GM18507 (cell line): ENCODE measurements around the gene DNAJC12.
"Not testable (repeated sequence)": the region's sequence is repeated elsewhere in the genome, so short reads cannot be mapped to it uniquely, and the experiment has no call there.

Experiments used
- DNase-seq: peaks from one replicate; pipeline ENCODE4 v3.0.0; 2011; ENCODE audit warnings: low read depth; ENCODE audit not compliant: insufficient read length; ENCODE audit errors: extremely low spot score
- FAIRE-seq: peaks from 2 replicates; lab custom pipeline; 2011; peaks lifted over from hg19 to GRCh38; lab: Jason Lieb, UNC

DNAJC12 gene

GRCh38 chr10:67775279-67775678 is 62.7 kb downstream of the DNAJC12 start:
- no peak for DNase-seq
- no peak for FAIRE-seq

DNA sequence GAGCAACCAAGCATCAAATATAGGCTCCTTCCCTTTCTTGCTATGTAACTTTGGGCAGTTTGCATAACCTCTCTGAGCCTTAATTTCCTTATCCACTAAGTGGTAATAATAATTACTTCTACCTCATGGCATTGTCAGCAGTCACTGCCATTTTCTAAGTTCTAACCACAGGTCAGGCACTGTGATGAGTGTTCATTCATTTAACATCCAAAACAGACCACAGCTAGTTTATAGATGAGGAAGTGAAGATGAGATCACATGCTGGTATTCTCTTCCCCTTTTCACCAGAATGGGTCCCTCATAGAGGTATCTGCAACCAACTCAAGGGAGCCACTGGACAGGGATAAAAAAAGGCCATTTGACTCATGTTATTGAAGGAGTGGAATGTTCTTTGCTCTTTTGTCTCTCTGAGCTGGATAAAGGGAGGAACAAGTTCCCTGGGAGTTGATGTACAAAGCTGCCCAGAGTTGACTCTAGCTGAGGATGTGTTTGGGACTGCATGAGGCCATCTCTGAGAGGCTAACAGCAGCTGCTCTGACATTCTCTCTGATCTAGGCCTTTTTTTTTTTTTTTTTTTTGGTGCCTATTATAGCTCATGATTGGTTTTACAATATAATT is 65.0 kb downstream of the DNAJC12 start:
- DNase-seq: peak; percentile 58
- FAIRE-seq: peak; percentile 98

DNA sequence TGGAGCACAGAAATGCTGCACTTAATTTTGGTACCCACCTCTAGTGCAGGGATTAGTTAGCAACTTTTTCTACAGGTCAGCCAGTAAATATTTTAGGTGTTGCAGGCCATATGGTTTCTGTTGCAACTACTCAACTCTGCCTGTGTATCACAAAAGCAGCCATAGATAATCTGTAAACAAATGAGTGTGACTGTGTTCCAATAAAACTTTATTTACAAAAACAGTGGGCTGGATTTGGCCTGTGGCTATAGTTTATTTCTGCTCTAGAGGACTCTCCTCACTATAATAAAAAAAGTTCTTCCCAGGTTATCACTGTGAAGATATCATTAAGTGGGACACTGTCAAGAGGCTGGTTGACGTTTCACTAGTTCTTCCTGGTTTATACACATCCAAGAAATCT is 65.8 kb downstream of the DNAJC12 start:
- DNase-seq (no peak), FAIRE-seq (peak; percentile 33)

- no peak for FAIRE-seq
- DNase-seq: no peak
These were observed 66.8 kb downstream of the DNAJC12 start for GRCh38 chr10:67771200-67771599.

DNA sequence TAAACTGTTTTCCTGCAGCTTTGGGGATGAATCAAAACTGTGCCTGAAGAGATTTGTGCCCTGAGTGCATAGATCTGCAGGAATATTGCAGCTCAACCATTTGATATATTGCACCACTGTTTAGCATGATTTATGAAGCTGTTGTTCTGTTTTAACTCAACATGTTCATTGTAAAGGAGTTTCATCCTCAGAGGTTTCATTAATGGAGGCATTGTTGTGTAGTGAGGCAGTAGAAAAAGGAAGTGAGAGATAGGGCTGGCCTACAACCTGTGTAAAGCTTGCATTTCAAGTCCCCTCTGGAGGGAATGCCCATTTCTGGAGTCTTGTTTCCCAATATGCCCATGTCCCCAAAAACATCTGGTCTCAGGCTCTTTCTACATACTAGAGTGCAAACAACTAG is 67.5 kb downstream of the DNAJC12 start:
- DNase-seq (no peak), FAIRE-seq (peak; percentile 90)

- FAIRE-seq (no peak), DNase-seq (no peak)
These were observed 70.7 kb downstream of the DNAJC12 start for GRCh38 chr10:67767244-67767643.

DNA sequence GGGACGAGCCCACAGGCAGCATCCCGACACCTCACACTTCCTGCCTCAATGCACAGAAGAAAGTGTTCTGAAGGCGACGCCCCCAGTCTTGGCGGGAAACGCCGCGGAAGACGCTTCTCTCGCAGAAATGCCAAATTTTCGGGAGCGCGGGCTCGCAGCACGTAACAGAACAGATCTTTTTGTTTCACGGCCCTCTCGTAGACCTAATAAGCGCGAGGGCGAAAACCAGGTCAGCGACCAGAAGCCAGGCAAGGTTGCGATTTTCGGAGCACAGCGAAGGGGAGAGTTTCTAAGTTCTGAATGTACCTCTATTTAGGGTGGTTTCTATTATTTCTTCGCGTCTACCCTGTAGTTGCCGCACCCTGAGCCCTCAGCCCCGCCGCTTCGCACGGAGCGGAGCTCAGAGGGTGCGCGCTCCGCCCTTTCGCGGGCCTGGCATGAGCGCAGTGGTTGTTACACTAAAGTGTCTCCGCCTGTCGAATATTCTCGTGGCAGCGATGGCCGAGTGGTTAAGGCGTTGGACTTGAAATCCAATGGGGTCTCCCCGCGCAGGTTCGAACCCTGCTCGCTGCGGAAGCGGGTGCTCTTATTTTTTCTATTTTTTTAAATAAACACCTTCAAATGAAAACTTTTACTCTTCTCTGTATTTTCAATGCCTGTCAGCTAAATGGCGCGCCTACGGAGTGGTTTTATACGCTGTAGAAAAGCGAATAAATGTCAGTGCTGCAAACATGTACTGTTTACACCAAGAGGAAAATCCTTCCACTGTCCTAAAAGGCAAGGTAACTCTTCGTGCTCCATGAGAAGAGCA is 73.8 kb downstream of the DNAJC12 start:
- FAIRE-seq (peak; percentile 85), DNase-seq (peak; percentile 60)

- FAIRE-seq (peak; percentile 36), DNase-seq (no peak)
These were observed 74.4 kb downstream of the DNAJC12 start for GRCh38 chr10:67763499-67764011.

DNA sequence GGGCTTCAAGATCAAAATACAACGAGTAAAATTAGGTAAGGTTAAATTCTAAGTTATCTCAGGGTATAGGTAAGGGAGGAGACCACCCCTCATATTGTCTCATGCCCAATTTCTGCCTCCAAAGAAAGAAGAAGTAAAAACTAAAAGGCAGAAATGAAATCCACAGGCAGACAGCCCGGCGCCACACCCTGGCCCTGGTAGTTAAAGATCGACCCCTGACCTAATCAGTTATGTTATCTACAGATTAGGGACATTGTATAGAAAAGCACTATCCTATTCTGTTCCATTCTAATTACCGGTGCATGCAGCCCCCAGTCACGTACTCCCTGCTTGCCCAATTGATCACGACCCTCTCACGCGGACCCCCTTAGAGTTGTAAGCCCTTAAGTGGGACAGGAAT is 75.4 kb downstream of the DNAJC12 start:
- DNase-seq, FAIRE-seq: not testable (repeated sequence)

- no peak for FAIRE-seq
- DNase-seq: no peak
These were observed 77.7 kb downstream of the DNAJC12 start for GRCh38 chr10:67760272-67760671.
